HepG2 (cell line): ENCODE results near the gene TCP11L1. TPM values are rescaled to one million over a fixed set of nuclear protein-coding genes. Genes with fewer than 3 reads are reported as not detected.

Experiments used
- AGO2 ChIP-seq: fragments of 200-400 bp; formaldehyde crosslinking; optimal IDR thresholded peaks from 2 replicates; pipeline ENCODE3; 2017; ENCODE audit warnings: mild to moderate bottlenecking, low read depth, low read length, moderate library complexity
- BCL6 ChIP-seq: IDR thresholded peaks from 2 replicates; pipeline ENCODE4 v1.6.1; 2016; ENCODE audit warnings: missing genetic modification reagents, missing compliant biosample characterization
- CENPBD1 ChIP-seq: sonication (generic); formaldehyde crosslinking; IDR thresholded peaks from 2 replicates; pipeline ENCODE4 v1.8.0; 2022; ENCODE audit warnings: missing genetic modification reagents, low read depth, mild to moderate bottlenecking, borderline replicate concordance
- CENPT ChIP-seq: sonication (generic); formaldehyde crosslinking; IDR thresholded peaks from 2 replicates; pipeline ENCODE4 v1.8.0; 2022; ENCODE audit warnings: low read depth, mild to moderate bottlenecking, moderate library complexity, missing genetic modification reagents
- FOSL2 ChIP-seq: sonication (generic); formaldehyde crosslinking; IDR thresholded peaks from 2 replicates; pipeline ENCODE4 v1.4.0; 2020; ENCODE audit warnings: missing genetic modification reagents
- IRF1 ChIP-seq: sonication (generic); formaldehyde crosslinking; IDR thresholded peaks from 2 replicates; pipeline ENCODE4 v1.4.0; 2020; ENCODE audit warnings: low read depth, mild to moderate bottlenecking, missing genetic modification reagents
- JUND ChIP-seq: sonication (generic); formaldehyde crosslinking; IDR thresholded peaks from 2 replicates; pipeline ENCODE4 v1.8.0; 2022; ENCODE audit warnings: mild to moderate bottlenecking, missing genetic modification reagents
- KLF9 ChIP-seq: IDR thresholded peaks from 2 replicates; pipeline ENCODE4 v1.6.1; 2016; ENCODE audit warnings: low read depth
- MBNL3 ChIP-seq: fragments of 250-450 bp; sonication (Bioruptor Pico); conservative IDR thresholded peaks from 2 replicates; pipeline ENCODE4 v1.8.0; 2022; ENCODE audit warnings: mild to moderate bottlenecking, inconsistent platforms
- NRL ChIP-seq: sonication (generic); formaldehyde crosslinking; IDR thresholded peaks from 2 replicates; pipeline ENCODE4 v1.5.0; 2020; ENCODE audit warnings: missing genetic modification reagents, mild to moderate bottlenecking, moderate library complexity, borderline replicate concordance
- RXRB ChIP-seq: IDR thresholded peaks from 2 replicates; pipeline ENCODE4 v1.6.1; 2016; ENCODE audit warnings: borderline replicate concordance, missing genetic modification reagents, missing compliant biosample characterization
- SOX13 ChIP-seq, 3 experiments: fragments of 450-650 bp in 1 of 3; sonication (generic) in 1 of 3; formaldehyde crosslinking in 1 of 3; IDR thresholded peaks in 2 of 3; conservative IDR thresholded peaks in 1 of 3; 2 replicates each; pipeline versions ENCODE4 v1.5.0 to v1.6.1; 2016 to 2020; ENCODE audit warnings: antibody characterized with exemption in 1 of 3, mild to moderate bottlenecking in 1 of 3, missing compliant biosample characterization in 1 of 3, missing genetic modification reagents in 1 of 3, moderate library complexity in 1 of 3
- SRSF4 ChIP-seq: fragments of 200-400 bp; formaldehyde crosslinking; IDR thresholded peaks from one replicate; pipeline ENCODE4 v1.6.1; 2018; ENCODE audit warnings: mild to moderate bottlenecking, low read depth, low read length, moderate library complexity; ENCODE audit not compliant: poor library complexity, severe bottlenecking
- TBL1XR1 ChIP-seq: fragments of 150-350 bp; IDR thresholded peaks from 2 replicates; pipeline ENCODE4 v1.6.1; 2014; ENCODE audit warnings: borderline replicate concordance, low read length; ENCODE audit not compliant: partially characterized antibody
- XRCC5 ChIP-seq: fragments of 200-400 bp; formaldehyde crosslinking; optimal IDR thresholded peaks from 2 replicates; pipeline ENCODE3; 2017; ENCODE audit warnings: mild to moderate bottlenecking, low read length
- ZBTB14 ChIP-seq: sonication (generic); formaldehyde crosslinking; IDR thresholded peaks from 2 replicates; pipeline ENCODE4 v1.4.0; 2020; ENCODE audit warnings: missing genetic modification reagents
- ZFP36 ChIP-seq: fragments of 150-350 bp; IDR thresholded peaks from 2 replicates; pipeline ENCODE4 v1.6.1; 2018; ENCODE audit warnings: borderline replicate concordance, low read length, low read depth; ENCODE audit not compliant: partially characterized antibody
- ZNF24 ChIP-seq: fragments of 450-650 bp; IDR thresholded peaks from 2 replicates; pipeline ENCODE4 v1.6.1; 2017; ENCODE audit warnings: antibody characterized with exemption, mild to moderate bottlenecking
- ZNF30 ChIP-seq: sonication (generic); formaldehyde crosslinking; IDR thresholded peaks from 2 replicates; pipeline ENCODE4 v1.5.0; 2020; ENCODE audit warnings: mild to moderate bottlenecking, missing genetic modification reagents
- ZNF530 ChIP-seq: sonication (generic); formaldehyde crosslinking; IDR thresholded peaks from 2 replicates; pipeline ENCODE4 v1.5.0; 2020; ENCODE audit warnings: low read depth, mild to moderate bottlenecking, missing genetic modification reagents
- ZNF550 ChIP-seq: sonication (generic); formaldehyde crosslinking; IDR thresholded peaks from 2 replicates; pipeline ENCODE4 v1.4.0; 2020; ENCODE audit warnings: mild to moderate bottlenecking, missing genetic modification reagents, borderline replicate concordance
- ZNF558 ChIP-seq: sonication (generic); formaldehyde crosslinking; IDR thresholded peaks from 2 replicates; pipeline ENCODE4 v1.9.0; 2022; ENCODE audit warnings: mild to moderate bottlenecking, missing genetic modification reagents, borderline replicate concordance
- ZNF607 ChIP-seq: sonication (generic); formaldehyde crosslinking; IDR thresholded peaks from 2 replicates; pipeline ENCODE4 v1.5.1; 2020; ENCODE audit warnings: missing genetic modification reagents, mild to moderate bottlenecking, borderline replicate concordance
- ZNF614 ChIP-seq: IDR thresholded peaks from 2 replicates; pipeline ENCODE4 v1.6.1; 2018; ENCODE audit warnings: missing biosample characterization, missing genetic modification reagents, inconsistent platforms, borderline replicate concordance
- ZNF790 ChIP-seq: sonication (generic); formaldehyde crosslinking; IDR thresholded peaks from 2 replicates; pipeline ENCODE4 v1.8.0; 2022; ENCODE audit warnings: missing genetic modification reagents, mild to moderate bottlenecking, borderline replicate concordance
- polyA plus RNA-seq, 8 experiments: library from polyadenylated mRNA; depleted of rRNA in 3 of 8; stranded (reverse) in 7 of 8; unstranded in 1 of 8; fragments of >200 nt; fragmentation: Illumina TruSeq in 4 of 8; extraction: Trizol in 4 of 8; gene quantifications; 2 replicates each; pipeline versions ENCODE4 v1.2.1 to v1.2.3, GENCODE V29; 2011 to 2016; ENCODE audit warnings: low read depth in 4 of 8, missing spikeins in 1 of 8, mixed read lengths in 1 of 8; ENCODE audit not compliant: insufficient read depth in 1 of 8
- total RNA-seq, 5 experiments: library from RNA; depleted of rRNA; stranded (reverse); fragments of >200 nt; fragmentation: Illumina TruSeq; extraction: Trizol; gene quantifications; 2 replicates each; pipeline ENCODE4 v1.2.3, GENCODE V29; 2016; ENCODE audit warnings: low read depth in 1 of 5
- TF ChIP-seq, protein P1 (sequence below): sonication (generic); formaldehyde crosslinking; IDR thresholded peaks from 2 replicates; pipeline ENCODE4 v1.4.0; 2020; ENCODE audit warnings: low read depth, mild to moderate bottlenecking, missing genetic modification reagents

Gene TCP11L1
- total and polyA plus RNA-seq, 2 of the 13 experiments (the other 11 are each of a cell fraction or from before 2014, with no cell fraction given): 7.9 to 10.1 TPM

DNA sequence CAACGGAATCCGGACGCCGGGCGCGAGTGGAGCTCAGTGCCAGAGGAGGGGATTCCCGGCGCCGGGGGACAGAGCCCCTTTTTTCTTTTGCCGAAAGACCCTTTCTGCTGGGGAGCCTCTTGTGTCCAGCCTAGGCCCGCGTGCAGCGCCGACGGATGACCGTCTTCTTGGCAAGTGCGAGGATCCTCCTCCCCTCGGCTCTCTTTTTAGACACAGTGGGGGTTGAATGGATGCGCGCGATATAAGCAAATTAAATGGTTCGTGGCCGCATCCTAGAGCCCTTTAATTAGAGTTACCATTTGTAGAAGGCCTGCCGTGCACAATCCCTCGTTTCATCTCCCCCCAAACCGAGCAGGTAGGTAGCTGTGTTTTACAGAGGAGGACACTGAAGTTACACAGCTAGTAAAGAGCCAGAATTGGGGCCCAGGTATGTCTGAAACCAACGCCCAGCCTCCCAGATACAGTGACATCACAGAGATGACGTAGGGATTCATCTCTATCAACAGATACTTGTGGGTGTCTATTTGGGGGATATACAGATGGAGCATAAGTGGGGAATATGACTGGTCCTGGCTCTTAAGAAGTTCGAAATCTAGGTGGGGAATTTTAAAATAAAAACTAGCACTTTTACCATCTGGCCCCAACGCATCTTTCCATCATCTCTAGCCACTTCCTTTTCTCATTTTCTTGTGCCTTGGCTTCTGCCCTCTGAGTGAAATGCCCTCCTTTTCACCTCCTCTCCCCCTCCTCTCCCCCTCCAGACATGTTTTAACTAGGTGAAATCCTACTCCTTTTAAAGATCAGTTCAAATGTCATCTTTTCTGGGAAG, 875 bp downstream of the TCP11L1 start (continued):
- TF ChIP-seq SRSF4 (no peak), FOSL2 (no peak), KLF9 (CRISPR knock-in tag) (no peak), NRL (CRISPR knock-in tag) (0 out of 2 replicates have a peak, but pooled peaks have one; percentile 14), CENPT (CRISPR knock-in tag) (no peak), ZNF607 (CRISPR knock-in tag) (no peak), IRF1 (no peak), ZNF558 (peak; percentile 22; the same call in 1 of the 2 replicates), ZNF30 (CRISPR knock-in tag) (no peak), ZNF614 (CRISPR knock-in tag) (no peak), ZNF24 (no peak), BCL6 (no peak), ZFP36 (no peak), ZNF550 (no peak), ZNF530 (CRISPR knock-in tag) (no peak), RXRB (CRISPR knock-in tag) (0 out of 2 replicates have a peak, but pooled peaks have one; percentile 11), ZBTB14 (CRISPR knock-in tag) (no peak), AGO2 (no peak), ZNF790 (CRISPR knock-in tag) (no peak), TBL1XR1 (no peak), CENPBD1 (no peak), SOX13 (IDR thresholded peaks at IDR 0.05) (no peak), SOX13 (CRISPR knock-in tag; conservative IDR thresholded peaks at IDR 0.05 in 1 of 2, IDR thresholded peaks at IDR 0.05 in 1 of 2) (no peak), MBNL3 (no peak), JUND (CRISPR knock-in tag) (no peak), XRCC5 (no peak)
- TF ChIP-seq, protein P1, sequence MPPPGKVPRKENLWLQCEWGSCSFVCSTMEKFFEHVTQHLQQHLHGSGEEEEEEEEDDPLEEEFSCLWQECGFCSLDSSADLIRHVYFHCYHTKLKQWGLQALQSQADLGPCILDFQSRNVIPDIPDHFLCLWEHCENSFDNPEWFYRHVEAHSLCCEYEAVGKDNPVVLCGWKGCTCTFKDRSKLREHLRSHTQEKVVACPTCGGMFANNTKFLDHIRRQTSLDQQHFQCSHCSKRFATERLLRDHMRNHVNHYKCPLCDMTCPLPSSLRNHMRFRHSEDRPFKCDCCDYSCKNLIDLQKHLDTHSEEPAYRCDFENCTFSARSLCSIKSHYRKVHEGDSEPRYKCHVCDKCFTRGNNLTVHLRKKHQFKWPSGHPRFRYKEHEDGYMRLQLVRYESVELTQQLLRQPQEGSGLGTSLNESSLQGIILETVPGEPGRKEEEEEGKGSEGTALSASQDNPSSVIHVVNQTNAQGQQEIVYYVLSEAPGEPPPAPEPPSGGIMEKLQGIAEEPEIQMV: no peak
